T47D (cell line): Measurements from ENCODE around the gene SLC25A21.

Source experiments
- DNase-seq, 2 experiments: peaks; one replicate each; pipeline versions ENCODE4 v3.0.0 to v3.0.0-alpha.2; 2011 to 2012; ENCODE audit warnings: low read depth in 1 of 2, low spot score in 1 of 2
- JUND ChIP-seq: IDR thresholded peaks from 2 replicates; pipeline ENCODE4 v1.6.1; 2012; ENCODE audit warnings: low read depth
- in situ Hi-C: cut with HindIII; loops from 2 replicates; pipeline ENCODE4 v1.10.0; 2016; ENCODE audit warnings: low sequenced_read_pairs, low pct_unique_long_range_greater_than_20kb

Gene SLC25A21

GRCh38 chr14:36659010-36659821 is 513.2 kb downstream of the SLC25A21 start:
- DNase-seq = no peak
- in situ Hi-C loops = no loop called here
- TF ChIP-seq JUND = no peak

- in situ Hi-C loops = no loop called here
- no peak for DNase-seq
- no peak for TF ChIP-seq JUND
Measured at GRCh38 chr14:36658123-36659009, 514.0 kb downstream of the SLC25A21 start.

- no peak for TF ChIP-seq JUND
- in situ Hi-C loops = no loop called here
- DNase-seq = no peak
Measured at GRCh38 chr14:36657399-36658122, 514.8 kb downstream of the SLC25A21 start.

- in situ Hi-C loops = no loop called here
- no peak for TF ChIP-seq JUND
- DNase-seq = no peak
Measured at GRCh38 chr14:36656687-36657398, 515.6 kb downstream of the SLC25A21 start.

GRCh38 chr14:36655963-36656686 is 516.3 kb downstream of the SLC25A21 start:
- DNase-seq = no peak
- in situ Hi-C loops = no loop called here
- no peak for TF ChIP-seq JUND

- no peak for TF ChIP-seq JUND
- in situ Hi-C loops = no loop called here
- no peak for DNase-seq
Measured at GRCh38 chr14:36655571-36655962, 516.8 kb downstream of the SLC25A21 start.

GRCh38 chr14:36654794-36655381 is 517.5 kb downstream of the SLC25A21 start:
- in situ Hi-C loops = no loop called here

GRCh38 chr14:36653962-36654793 is 518.2 kb downstream of the SLC25A21 start:
- in situ Hi-C loops = no loop called here
- no peak for TF ChIP-seq JUND
- DNase-seq = no peak

More at GRCh38 chr14:36654794-36655381, 517.5 kb downstream of the SLC25A21 start:
- no peak for DNase-seq
- no peak for TF ChIP-seq JUND

GRCh38 chr14:36653413-36653812 is 519.0 kb downstream of the SLC25A21 start:
- no peak for DNase-seq
- in situ Hi-C loops = no loop called here
- no peak for TF ChIP-seq JUND

- no peak for DNase-seq
- no peak for TF ChIP-seq JUND
- in situ Hi-C loops = no loop called here
Measured at GRCh38 chr14:36652542-36653201, 519.7 kb downstream of the SLC25A21 start.
